ENCODE measurements around the gene ARPC2. TPM values are rescaled to one million over a fixed set of nuclear protein-coding genes. Genes with fewer than 3 reads are reported as not detected.

Gene ARPC2
- total RNA-seq, 4 donors from 2014 or later: 65.5 to 343 (median 275) TPM

GRCh38 chr2:218192902-218193430 is 24.0 kb upstream of the ARPC2 start:
- peak overlapping the region in 3 of 4 donors; percentile 8 to 58 (median 13) for H3K27ac ChIP-seq
- intact Hi-C loops (cut with DNase I; ENCODE audit: low total_unique reads): no loop called here
- peaks cover 0 to 25% (median 2%) of the 10 kb centered on the region in 4 donors for H3K4me1 ChIP-seq
- in situ Hi-C loops (cut with MboI; ENCODE audit: low pct_ligation_motif_present in 1 of 4, low pct_unique_long_range_greater_than_20kb in 1 of 4, low sequenced_read_pairs in 3 of 4): loop anchor here in 3 of 4 donors (5.0 to 25.0 kb wide), 2 partner anchors 64 to 194 kb away; partner anchors contain the start of genes CTDSP1 (in 2 of the 3) and SLC11A1 (in 2 of the 3)
- WGBS, 2 donors (ENCODE audit: low coverage in 1 of 2): 68% methylated on average over 3 of the region's 3 CpGs; no CpG with 5 or more reads in 1 of the 2 donors
- H3K27me3 ChIP-seq: no peaks in the 10 kb centered on the region
- no peak overlapping the region for H3K4me3 ChIP-seq
- H3K36me3 ChIP-seq: no peaks in the 10 kb centered on the region
- TF ChIP-seq EP300 (IDR thresholded peaks at IDR 0.05; ENCODE audit: low read depth) (no peak), POLR2A (IDR thresholded peaks at IDR 0.05) (no peak), POLR2AphosphoS5 (IDR thresholded peaks at IDR 0.05) (peak in 2 of 3 donors; percentile 42 to 51)
- DNase-seq: no peak
- no peaks in the 10 kb centered on the region for H3K9me3 ChIP-seq

DNA sequence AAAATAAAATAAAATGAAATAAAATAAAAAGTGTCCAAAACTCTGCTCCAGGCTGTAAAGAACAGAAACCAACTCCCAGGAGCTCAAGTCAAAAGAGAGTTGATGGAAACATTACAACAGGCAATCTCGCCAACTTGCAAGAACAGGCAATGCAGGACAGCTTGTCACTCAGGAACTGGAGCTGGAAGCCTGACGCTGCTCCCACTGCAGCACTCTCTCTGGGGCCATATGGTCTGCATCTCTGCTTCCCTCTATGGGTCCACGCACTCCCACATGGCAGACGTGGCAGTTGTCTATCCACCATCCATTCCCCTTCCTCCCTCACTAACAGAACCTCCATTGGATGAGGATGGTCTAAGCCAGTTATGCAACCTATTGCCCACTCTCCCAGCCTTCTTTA is 23.3 kb upstream of the ARPC2 start:
- Histone ChIP-seq H3K27ac (peak overlapping the region in 1 of 4 donors; percentile 58), H3K4me3 (no peak overlapping the region), H3K36me3 (no peaks in the 10 kb centered on the region), H3K9me3 (no peaks in the 10 kb centered on the region), H3K27me3 (no peaks in the 10 kb centered on the region), H3K4me1 (peaks cover 0 to 23% (median 0%) of the 10 kb centered on the region in 4 donors)
- in situ Hi-C loops (cut with MboI; ENCODE audit: low pct_ligation_motif_present in 1 of 4, low pct_unique_long_range_greater_than_20kb in 1 of 4, low sequenced_read_pairs in 3 of 4): loop anchor here in 3 of 4 donors (5.0 to 25.0 kb wide), 2 partner anchors 64 to 194 kb away; partner anchors contain the start of genes CTDSP1 (in 2 of the 3) and SLC11A1 (in 2 of the 3)
- intact Hi-C loops (cut with DNase I; ENCODE audit: low total_unique reads): no loop called here
- WGBS, 2 donors (ENCODE audit: low coverage in 1 of 2): 90 to 92% methylated on average over 2 to 4 of the region's 4 CpGs
- DNase-seq: no peak
- no peak for TF ChIP-seq POLR2A (IDR thresholded peaks at IDR 0.05)
- TF ChIP-seq, protein P1, sequence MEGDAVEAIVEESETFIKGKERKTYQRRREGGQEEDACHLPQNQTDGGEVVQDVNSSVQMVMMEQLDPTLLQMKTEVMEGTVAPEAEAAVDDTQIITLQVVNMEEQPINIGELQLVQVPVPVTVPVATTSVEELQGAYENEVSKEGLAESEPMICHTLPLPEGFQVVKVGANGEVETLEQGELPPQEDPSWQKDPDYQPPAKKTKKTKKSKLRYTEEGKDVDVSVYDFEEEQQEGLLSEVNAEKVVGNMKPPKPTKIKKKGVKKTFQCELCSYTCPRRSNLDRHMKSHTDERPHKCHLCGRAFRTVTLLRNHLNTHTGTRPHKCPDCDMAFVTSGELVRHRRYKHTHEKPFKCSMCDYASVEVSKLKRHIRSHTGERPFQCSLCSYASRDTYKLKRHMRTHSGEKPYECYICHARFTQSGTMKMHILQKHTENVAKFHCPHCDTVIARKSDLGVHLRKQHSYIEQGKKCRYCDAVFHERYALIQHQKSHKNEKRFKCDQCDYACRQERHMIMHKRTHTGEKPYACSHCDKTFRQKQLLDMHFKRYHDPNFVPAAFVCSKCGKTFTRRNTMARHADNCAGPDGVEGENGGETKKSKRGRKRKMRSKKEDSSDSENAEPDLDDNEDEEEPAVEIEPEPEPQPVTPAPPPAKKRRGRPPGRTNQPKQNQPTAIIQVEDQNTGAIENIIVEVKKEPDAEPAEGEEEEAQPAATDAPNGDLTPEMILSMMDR (IDR thresholded peaks at IDR 0.05): no peak
- no peak for TF ChIP-seq EP300 (IDR thresholded peaks at IDR 0.05; ENCODE audit: low read depth)
- TF ChIP-seq POLR2AphosphoS5 (IDR thresholded peaks at IDR 0.05): no peak

DNA sequence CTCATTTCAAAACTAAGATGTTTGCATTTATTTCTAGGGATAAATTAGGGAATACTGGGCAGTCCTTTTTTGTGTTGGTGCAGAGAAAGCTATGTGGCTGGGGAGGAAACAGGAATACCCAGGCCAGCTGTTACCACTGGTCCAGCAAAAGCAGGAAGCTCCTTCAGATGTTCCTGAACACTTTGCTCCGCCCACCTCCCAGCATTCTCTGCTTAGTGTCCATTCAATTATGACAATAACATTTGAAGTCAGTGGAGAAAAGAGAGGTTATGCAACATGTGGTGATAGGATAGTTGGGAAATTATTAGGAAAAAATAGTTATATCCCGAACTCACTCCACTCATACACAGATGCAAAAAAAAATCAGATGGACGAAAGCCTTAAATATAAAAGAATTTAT is 22.1 kb upstream of the ARPC2 start:
- Histone ChIP-seq H3K27me3 (no peaks in the 10 kb centered on the region), H3K4me3 (no peak overlapping the region), H3K9me3 (no peaks in the 10 kb centered on the region), H3K27ac (no peak overlapping the region), H3K36me3 (no peaks in the 10 kb centered on the region), H3K4me1 (peaks cover 0 to 23% (median 0%) of the 10 kb centered on the region in 4 donors)
- DNase-seq: no peak
- TF ChIP-seq EP300 (IDR thresholded peaks at IDR 0.05; ENCODE audit: low read depth): no peak
- no peak for TF ChIP-seq POLR2A (IDR thresholded peaks at IDR 0.05)
- TF ChIP-seq, protein P1 (IDR thresholded peaks at IDR 0.05): no peak
- TF ChIP-seq POLR2AphosphoS5 (IDR thresholded peaks at IDR 0.05): no peak
- in situ Hi-C loops (cut with MboI; ENCODE audit: low pct_ligation_motif_present in 1 of 4, low pct_unique_long_range_greater_than_20kb in 1 of 4, low sequenced_read_pairs in 3 of 4): loop anchor here in 3 of 4 donors (5.0 to 25.0 kb wide), 2 partner anchors 62 to 192 kb away; partner anchors contain the start of genes CTDSP1 (in 2 of the 3) and SLC11A1 (in 2 of the 3)
- intact Hi-C loops (cut with DNase I; ENCODE audit: low total_unique reads): loop anchor here (5.0 kb wide), 1 partner anchor 902 kb away; no protein-coding TSS in a partner anchor
- 88% methylated on average over 3 of the region's 3 CpGs; no CpG with 5 or more reads in 1 of the 2 donors for WGBS, 2 donors (ENCODE audit: low coverage in 1 of 2)

GRCh38 chr2:218196974-218197373 is 20.0 kb upstream of the ARPC2 start:
- Histone ChIP-seq H3K36me3 (no peaks in the 10 kb centered on the region), H3K27me3 (no peaks in the 10 kb centered on the region), H3K4me3 (no peak overlapping the region), H3K9me3 (no peaks in the 10 kb centered on the region), H3K27ac (no peak overlapping the region), H3K4me1 (peaks cover 0 to 22% (median 0%) of the 10 kb centered on the region in 4 donors)
- 40 to 44% methylated on average over 3 to 4 of the region's 4 CpGs for WGBS, 2 donors (ENCODE audit: low coverage in 1 of 2)
- intact Hi-C loops (cut with DNase I; ENCODE audit: low total_unique reads) (loop anchor here (5.0 kb wide), 1 partner anchor 900 kb away; no protein-coding TSS in a partner anchor), in situ Hi-C loops (cut with MboI; ENCODE audit: low pct_ligation_motif_present in 1 of 4, low pct_unique_long_range_greater_than_20kb in 1 of 4, low sequenced_read_pairs in 3 of 4) (loop anchor here in 2 of 4 donors (25.0 kb wide), 1 partner anchor 190 kb away; the partner anchor contains the start of genes CTDSP1 (in 2 of the 2) and SLC11A1 (in 2 of the 2))
- TF ChIP-seq, protein P1 (IDR thresholded peaks at IDR 0.05): no peak
- TF ChIP-seq POLR2AphosphoS5 (IDR thresholded peaks at IDR 0.05): no peak
- no peak for TF ChIP-seq POLR2A (IDR thresholded peaks at IDR 0.05)
- no peak for TF ChIP-seq EP300 (IDR thresholded peaks at IDR 0.05; ENCODE audit: low read depth)
- DNase-seq: no peak

Measured in transverse colon (tissue), 4 donors.